ENCODE data around the gene PGAM2. TPM values are rescaled to one million over a fixed set of nuclear protein-coding genes. Genes with fewer than 3 reads are reported as not detected.

Gene PGAM2
- total RNA-seq, 2 donors from 2014 or later, result 1.2 to 1.3 TPM

GRCh38 chr7:44103566-44103922 is 38.2 kb upstream of the PGAM2 start:
- H3K27me3 Mint-ChIP-seq (ENCODE audit: insufficient read depth), result peaks cover 21% of the 10 kb centered on the region
- Histone ChIP-seq H3K9ac (ENCODE audit: extremely low read depth, low read length, poor library complexity, severe bottlenecking) (no peak overlapping the region), H3K4me1 (ENCODE audit: control insufficient read depth, insufficient read depth, low read length) (no peaks in the 10 kb centered on the region), H3K4me3 (ENCODE audit: low read length) (no peak overlapping the region), H3K36me3 (ENCODE audit: control insufficient read depth, insufficient read depth, low read length) (no peaks in the 10 kb centered on the region), H3K27ac (ENCODE audit: low read depth, low read length) (no peak overlapping the region), H3K27me3 (ENCODE audit: control insufficient read depth, insufficient read depth, low read length, poor library complexity, severe bottlenecking) (peaks cover 5% of the 10 kb centered on the region), H3K9me3 (ENCODE audit: control insufficient read depth, low read length) (no peaks in the 10 kb centered on the region)
- peaks cover 8% of the 10 kb centered on the region for H3K4me1 Mint-ChIP-seq
- no peak for DNase-seq
- WGBS, 2 experiments (ENCODE audit: insufficient coverage in 1 of 2, insufficient read length in 1 of 2), result 64 to 72% methylated on average over 6 to 8 of the region's 8 CpGs
- no peaks in the 10 kb centered on the region for H3K9me3 Mint-ChIP-seq
- H3K36me3 Mint-ChIP-seq (ENCODE audit: low read depth), result no peaks in the 10 kb centered on the region
- peak overlapping the region; percentile 66 for H3K4me3 Mint-ChIP-seq
- no peak overlapping the region for H3K27ac Mint-ChIP-seq
- TF ChIP-seq, protein P1, sequence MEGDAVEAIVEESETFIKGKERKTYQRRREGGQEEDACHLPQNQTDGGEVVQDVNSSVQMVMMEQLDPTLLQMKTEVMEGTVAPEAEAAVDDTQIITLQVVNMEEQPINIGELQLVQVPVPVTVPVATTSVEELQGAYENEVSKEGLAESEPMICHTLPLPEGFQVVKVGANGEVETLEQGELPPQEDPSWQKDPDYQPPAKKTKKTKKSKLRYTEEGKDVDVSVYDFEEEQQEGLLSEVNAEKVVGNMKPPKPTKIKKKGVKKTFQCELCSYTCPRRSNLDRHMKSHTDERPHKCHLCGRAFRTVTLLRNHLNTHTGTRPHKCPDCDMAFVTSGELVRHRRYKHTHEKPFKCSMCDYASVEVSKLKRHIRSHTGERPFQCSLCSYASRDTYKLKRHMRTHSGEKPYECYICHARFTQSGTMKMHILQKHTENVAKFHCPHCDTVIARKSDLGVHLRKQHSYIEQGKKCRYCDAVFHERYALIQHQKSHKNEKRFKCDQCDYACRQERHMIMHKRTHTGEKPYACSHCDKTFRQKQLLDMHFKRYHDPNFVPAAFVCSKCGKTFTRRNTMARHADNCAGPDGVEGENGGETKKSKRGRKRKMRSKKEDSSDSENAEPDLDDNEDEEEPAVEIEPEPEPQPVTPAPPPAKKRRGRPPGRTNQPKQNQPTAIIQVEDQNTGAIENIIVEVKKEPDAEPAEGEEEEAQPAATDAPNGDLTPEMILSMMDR (conservative IDR thresholded peaks at IDR 0.05), result no peak

DNA sequence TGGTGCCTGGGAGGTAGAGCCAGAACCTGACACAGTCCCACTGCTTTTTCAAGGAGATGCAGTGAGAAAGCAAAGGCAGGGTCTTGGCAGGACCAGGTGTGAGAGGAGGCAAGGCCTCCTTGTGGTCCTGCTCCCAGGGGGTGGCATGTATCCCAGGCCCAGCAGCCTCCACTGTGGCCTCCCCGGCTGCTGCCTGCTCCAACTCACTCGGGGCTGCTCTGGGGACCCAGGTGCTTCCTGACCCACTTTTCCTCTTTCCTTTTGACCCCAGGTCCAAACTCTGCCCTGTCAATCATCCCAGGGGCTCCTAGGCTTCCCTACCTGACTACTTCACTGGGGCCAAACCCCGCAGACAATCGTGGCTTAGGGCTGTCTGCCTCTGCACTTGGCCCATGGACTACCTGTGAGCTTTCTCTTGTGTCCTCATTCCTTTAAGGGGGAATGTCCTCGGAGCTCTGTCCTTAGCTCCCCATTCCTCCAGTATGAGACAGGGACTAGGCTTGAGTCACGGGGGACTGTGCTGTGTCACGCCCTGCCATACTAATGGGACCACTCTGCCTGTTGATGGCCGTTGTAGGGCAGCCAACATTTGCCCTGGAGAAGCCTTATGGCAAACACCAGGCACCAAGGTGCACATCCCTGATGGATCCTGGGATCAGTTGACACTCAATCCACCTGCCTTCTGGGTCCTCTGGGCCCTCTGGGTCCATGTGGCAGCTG is 37.6 kb upstream of the PGAM2 start:
- H3K27me3 Mint-ChIP-seq (ENCODE audit: insufficient read depth), result peaks cover 21% of the 10 kb centered on the region
- Histone ChIP-seq H3K27me3 (ENCODE audit: control insufficient read depth, insufficient read depth, low read length, poor library complexity, severe bottlenecking) (peaks cover 5% of the 10 kb centered on the region), H3K9me3 (ENCODE audit: control insufficient read depth, low read length) (no peaks in the 10 kb centered on the region), H3K4me3 (ENCODE audit: low read length) (no peak overlapping the region), H3K4me1 (ENCODE audit: control insufficient read depth, insufficient read depth, low read length) (no peaks in the 10 kb centered on the region), H3K36me3 (ENCODE audit: control insufficient read depth, insufficient read depth, low read length) (no peaks in the 10 kb centered on the region), H3K9ac (ENCODE audit: extremely low read depth, low read length, poor library complexity, severe bottlenecking) (no peak overlapping the region), H3K27ac (ENCODE audit: low read depth, low read length) (no peak overlapping the region)
- no peaks in the 10 kb centered on the region for H3K9me3 Mint-ChIP-seq
- H3K4me1 Mint-ChIP-seq, result peaks cover 8% of the 10 kb centered on the region
- no peak overlapping the region for H3K27ac Mint-ChIP-seq
- 78 to 87% methylated on average over 7 to 8 of the region's 8 CpGs for WGBS, 2 experiments (ENCODE audit: insufficient coverage in 1 of 2, insufficient read length in 1 of 2)
- H3K4me3 Mint-ChIP-seq, result peak overlapping the region; percentile 66
- TF ChIP-seq, protein P1 (conservative IDR thresholded peaks at IDR 0.05), result no peak
- DNase-seq, result no peak
- H3K36me3 Mint-ChIP-seq (ENCODE audit: low read depth), result no peaks in the 10 kb centered on the region

DNA sequence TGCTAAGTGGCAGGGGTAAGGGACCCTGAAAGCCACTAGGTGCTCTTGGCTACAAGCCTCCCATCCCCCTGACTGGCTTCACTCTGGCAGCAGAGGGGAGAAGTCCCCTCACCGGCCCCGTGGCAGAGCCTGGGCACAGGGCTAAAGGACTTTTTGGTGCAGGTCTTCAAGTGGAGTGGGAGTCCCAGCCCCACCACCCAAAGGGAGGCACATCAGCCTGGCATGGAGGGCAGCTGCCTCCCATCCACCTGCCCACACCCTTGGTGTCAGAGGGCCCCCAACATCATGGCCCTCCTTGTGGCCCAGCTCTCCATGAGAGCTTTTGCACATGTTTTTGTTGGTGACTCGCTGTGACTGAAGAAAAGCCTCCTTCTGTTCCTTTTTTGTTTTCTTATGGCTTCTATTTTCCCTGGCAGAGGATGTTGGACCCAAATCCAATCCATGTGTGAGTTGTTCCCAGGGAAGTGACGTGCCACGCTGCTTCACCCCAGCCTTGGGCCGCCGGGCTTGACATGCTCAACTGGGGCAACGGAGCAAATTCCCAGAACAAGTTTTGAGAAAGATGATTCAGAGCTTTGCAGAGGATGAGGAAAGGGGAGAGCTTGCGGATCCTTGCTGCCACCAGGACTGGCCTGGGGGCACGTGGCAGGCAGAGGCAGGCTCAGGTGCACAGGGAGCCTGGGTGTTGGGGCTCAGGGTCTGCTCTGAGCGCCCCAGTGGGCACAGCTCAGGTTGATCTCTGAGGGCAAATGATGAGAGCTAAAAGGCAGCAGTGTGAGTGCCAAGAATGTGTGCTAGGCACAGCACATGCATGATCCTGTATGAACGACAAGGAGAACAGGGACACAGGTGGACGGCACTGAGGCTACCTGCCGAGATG is 36.8 kb upstream of the PGAM2 start:
- H3K27me3 ChIP-seq (ENCODE audit: control insufficient read depth, insufficient read depth, low read length, poor library complexity, severe bottlenecking), result peaks cover 5% of the 10 kb centered on the region
- H3K4me1 ChIP-seq (ENCODE audit: control insufficient read depth, insufficient read depth, low read length), result no peaks in the 10 kb centered on the region
- no peaks in the 10 kb centered on the region for H3K9me3 ChIP-seq (ENCODE audit: control insufficient read depth, low read length)
- Mint-ChIP-seq H3K9me3 (no peaks in the 10 kb centered on the region), H3K4me3 (no peak overlapping the region), H3K36me3 (ENCODE audit: low read depth) (no peaks in the 10 kb centered on the region), H3K27ac (no peak overlapping the region), H3K27me3 (ENCODE audit: insufficient read depth) (peaks cover 21% of the 10 kb centered on the region), H3K4me1 (peaks cover 8% of the 10 kb centered on the region)
- H3K9ac ChIP-seq (ENCODE audit: extremely low read depth, low read length, poor library complexity, severe bottlenecking), result no peak overlapping the region
- TF ChIP-seq, protein P1 (conservative IDR thresholded peaks at IDR 0.05), result no peak
- H3K27ac ChIP-seq (ENCODE audit: low read depth, low read length), result no peak overlapping the region
- H3K36me3 ChIP-seq (ENCODE audit: control insufficient read depth, insufficient read depth, low read length), result no peaks in the 10 kb centered on the region
- DNase-seq, result no peak
- H3K4me3 ChIP-seq (ENCODE audit: low read length), result no peak overlapping the region
- 91 to 92% methylated on average over 3 to 14 of the region's 14 CpGs for WGBS, 2 experiments (ENCODE audit: insufficient coverage in 1 of 2, insufficient read length in 1 of 2)

Measured in endodermal cell (in vitro differentiated cells).